Measurements from ENCODE around the gene CLPTM1. TPM values are rescaled to one million over a fixed set of nuclear protein-coding genes. Genes with fewer than 3 reads are reported as not detected.

CLPTM1 gene
- total RNA-seq, 3 donors from 2014 or later = 42.0 to 70.5 (median 60.2) TPM

DNA sequence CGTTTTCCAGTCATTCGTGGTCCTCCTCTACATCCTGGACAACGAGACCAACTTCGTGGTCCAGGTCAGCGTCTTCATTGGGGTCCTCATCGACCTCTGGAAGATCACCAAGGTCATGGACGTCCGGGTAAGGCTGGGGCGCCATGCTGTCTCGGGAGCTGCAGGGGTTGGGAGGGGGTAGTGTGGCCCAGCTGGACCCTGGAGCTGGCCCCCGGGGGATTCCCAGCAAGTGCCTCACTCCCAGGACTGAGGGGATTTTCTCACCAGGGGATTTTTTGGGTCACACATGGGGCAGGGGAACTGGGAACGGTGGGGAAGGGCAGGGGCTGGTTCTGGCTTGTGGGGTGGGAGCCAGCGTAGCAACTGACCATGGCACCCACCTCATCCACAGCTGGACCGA is 35.3 kb downstream of the CLPTM1 start:
- H3K9me3 ChIP-seq = no peaks in the 10 kb centered on the region
- TF ChIP-seq, protein P1, sequence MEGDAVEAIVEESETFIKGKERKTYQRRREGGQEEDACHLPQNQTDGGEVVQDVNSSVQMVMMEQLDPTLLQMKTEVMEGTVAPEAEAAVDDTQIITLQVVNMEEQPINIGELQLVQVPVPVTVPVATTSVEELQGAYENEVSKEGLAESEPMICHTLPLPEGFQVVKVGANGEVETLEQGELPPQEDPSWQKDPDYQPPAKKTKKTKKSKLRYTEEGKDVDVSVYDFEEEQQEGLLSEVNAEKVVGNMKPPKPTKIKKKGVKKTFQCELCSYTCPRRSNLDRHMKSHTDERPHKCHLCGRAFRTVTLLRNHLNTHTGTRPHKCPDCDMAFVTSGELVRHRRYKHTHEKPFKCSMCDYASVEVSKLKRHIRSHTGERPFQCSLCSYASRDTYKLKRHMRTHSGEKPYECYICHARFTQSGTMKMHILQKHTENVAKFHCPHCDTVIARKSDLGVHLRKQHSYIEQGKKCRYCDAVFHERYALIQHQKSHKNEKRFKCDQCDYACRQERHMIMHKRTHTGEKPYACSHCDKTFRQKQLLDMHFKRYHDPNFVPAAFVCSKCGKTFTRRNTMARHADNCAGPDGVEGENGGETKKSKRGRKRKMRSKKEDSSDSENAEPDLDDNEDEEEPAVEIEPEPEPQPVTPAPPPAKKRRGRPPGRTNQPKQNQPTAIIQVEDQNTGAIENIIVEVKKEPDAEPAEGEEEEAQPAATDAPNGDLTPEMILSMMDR (IDR thresholded peaks at IDR 0.05) = no peak
- TF ChIP-seq POLR2A (IDR thresholded peaks at IDR 0.05) (no peak), POLR2AphosphoS5 (IDR thresholded peaks at IDR 0.05) (no peak)
- intact Hi-C loops (cut with DNase I; ENCODE audit: low total_unique reads) = no loop called here
- DNase-seq (ENCODE audit: low spot score in 2 of 2) = no peak
- H3K36me3 ChIP-seq = no peaks in the 10 kb centered on the region
- no peaks in the 10 kb centered on the region for H3K4me1 ChIP-seq
- H3K27me3 ChIP-seq = no peaks in the 10 kb centered on the region
- H3K4me3 ChIP-seq = no peak overlapping the region
- H3K27ac ChIP-seq = no peak overlapping the region

DNA sequence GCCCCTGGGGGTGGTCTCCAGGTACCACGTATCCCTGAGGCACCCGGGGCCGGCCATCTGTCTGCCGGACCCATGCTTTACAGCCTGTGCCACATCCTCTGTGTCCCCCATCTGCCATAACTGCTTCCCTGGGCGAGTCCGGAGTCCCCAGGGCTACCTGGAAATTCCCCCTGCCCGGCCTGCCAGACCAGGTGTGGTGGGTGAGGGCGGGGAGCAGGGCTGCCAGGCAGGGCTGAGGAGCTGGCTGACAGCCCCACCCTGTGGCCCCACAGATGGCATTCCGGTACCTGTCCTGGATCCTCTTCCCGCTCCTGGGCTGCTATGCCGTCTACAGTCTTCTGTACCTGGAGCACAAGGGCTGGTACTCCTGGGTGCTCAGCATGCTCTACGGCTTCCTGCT is 35.8 kb downstream of the CLPTM1 start:
- DNase-seq (ENCODE audit: low spot score in 2 of 2) = no peak
- H3K4me1 ChIP-seq = no peaks in the 10 kb centered on the region
- no peaks in the 10 kb centered on the region for H3K27me3 ChIP-seq
- no peak overlapping the region for H3K27ac ChIP-seq
- TF ChIP-seq POLR2AphosphoS5 (IDR thresholded peaks at IDR 0.05) (no peak), POLR2A (IDR thresholded peaks at IDR 0.05) (no peak)
- TF ChIP-seq, protein P1 (IDR thresholded peaks at IDR 0.05) = no peak
- no peak overlapping the region for H3K4me3 ChIP-seq
- no peaks in the 10 kb centered on the region for H3K36me3 ChIP-seq
- H3K9me3 ChIP-seq = no peaks in the 10 kb centered on the region
- intact Hi-C loops (cut with DNase I; ENCODE audit: low total_unique reads) = no loop called here

DNA sequence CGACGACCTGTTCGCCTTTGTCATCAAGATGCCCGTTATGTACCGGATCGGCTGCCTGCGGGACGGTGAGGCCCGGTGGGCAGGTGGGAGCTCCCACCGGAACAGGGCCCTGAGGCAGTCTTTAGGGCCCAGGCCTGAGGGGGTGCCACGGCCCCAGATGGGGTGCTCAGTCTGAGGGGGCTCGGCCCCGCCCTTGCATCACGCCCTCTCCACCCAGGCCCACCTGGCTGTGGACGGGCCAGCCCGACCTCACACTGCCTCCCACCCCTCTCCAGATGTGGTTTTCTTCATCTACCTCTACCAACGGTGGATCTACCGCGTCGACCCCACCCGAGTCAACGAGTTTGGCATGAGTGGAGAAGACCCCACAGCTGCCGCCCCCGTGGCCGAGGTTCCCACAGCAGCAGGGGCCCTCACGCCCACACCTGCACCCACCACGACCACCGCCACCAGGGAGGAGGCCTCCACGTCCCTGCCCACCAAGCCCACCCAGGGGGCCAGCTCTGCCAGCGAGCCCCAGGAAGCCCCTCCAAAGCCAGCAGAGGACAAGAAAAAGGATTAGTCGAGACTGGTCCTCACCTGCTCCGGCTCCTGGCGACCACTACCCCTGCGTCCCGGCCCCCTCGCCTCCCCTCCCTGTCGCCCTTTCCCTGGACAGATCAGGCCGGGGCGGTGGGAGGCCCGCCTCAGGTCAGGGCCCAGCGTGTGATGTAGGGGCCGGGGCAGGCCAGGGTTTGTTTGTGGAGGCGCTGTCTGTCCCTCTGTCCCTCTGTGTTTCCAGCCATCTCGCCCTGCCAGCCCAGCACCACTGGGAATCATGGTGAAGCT is 37.4 kb downstream of the CLPTM1 start:
- no peak overlapping the region for H3K27ac ChIP-seq
- no peaks in the 10 kb centered on the region for H3K9me3 ChIP-seq
- H3K4me1 ChIP-seq = no peaks in the 10 kb centered on the region
- H3K27me3 ChIP-seq = no peaks in the 10 kb centered on the region
- TF ChIP-seq POLR2A (IDR thresholded peaks at IDR 0.05) (no peak), POLR2AphosphoS5 (IDR thresholded peaks at IDR 0.05) (no peak)
- TF ChIP-seq, protein P1 (IDR thresholded peaks at IDR 0.05) = no peak
- DNase-seq (ENCODE audit: low spot score in 2 of 2) = no peak
- no peak overlapping the region for H3K4me3 ChIP-seq
- no peaks in the 10 kb centered on the region for H3K36me3 ChIP-seq
- intact Hi-C loops (cut with DNase I; ENCODE audit: low total_unique reads) = no loop called here

DNA sequence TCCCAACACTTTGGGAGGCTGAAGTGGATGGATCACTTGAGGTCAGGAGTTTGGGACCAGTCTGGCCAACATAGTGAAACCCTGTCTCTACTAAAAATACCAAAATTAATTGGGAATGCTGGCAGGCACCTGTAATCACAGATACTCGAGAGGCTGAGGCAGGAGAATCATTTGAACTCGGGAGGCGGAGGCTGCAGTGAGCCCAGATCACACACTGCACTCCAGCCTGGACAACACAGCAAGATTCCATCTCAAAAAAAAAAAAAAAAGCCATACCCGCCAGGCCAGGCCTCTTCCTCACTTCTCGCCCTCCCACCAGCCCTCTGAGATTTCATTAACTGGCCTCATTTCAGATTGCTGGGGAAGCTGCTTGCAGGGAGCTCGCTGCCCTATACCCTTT is 38.3 kb downstream of the CLPTM1 start:
- no peaks in the 10 kb centered on the region for H3K27me3 ChIP-seq
- no peak for DNase-seq (ENCODE audit: low spot score in 2 of 2)
- intact Hi-C loops (cut with DNase I; ENCODE audit: low total_unique reads) = no loop called here
- no peaks in the 10 kb centered on the region for H3K9me3 ChIP-seq
- TF ChIP-seq POLR2AphosphoS5 (IDR thresholded peaks at IDR 0.05) (no peak), POLR2A (IDR thresholded peaks at IDR 0.05) (no peak)
- TF ChIP-seq, protein P1 (IDR thresholded peaks at IDR 0.05) = no peak
- H3K4me3 ChIP-seq = no peak overlapping the region
- no peaks in the 10 kb centered on the region for H3K4me1 ChIP-seq
- H3K36me3 ChIP-seq = no peaks in the 10 kb centered on the region
- no peak overlapping the region for H3K27ac ChIP-seq

DNA sequence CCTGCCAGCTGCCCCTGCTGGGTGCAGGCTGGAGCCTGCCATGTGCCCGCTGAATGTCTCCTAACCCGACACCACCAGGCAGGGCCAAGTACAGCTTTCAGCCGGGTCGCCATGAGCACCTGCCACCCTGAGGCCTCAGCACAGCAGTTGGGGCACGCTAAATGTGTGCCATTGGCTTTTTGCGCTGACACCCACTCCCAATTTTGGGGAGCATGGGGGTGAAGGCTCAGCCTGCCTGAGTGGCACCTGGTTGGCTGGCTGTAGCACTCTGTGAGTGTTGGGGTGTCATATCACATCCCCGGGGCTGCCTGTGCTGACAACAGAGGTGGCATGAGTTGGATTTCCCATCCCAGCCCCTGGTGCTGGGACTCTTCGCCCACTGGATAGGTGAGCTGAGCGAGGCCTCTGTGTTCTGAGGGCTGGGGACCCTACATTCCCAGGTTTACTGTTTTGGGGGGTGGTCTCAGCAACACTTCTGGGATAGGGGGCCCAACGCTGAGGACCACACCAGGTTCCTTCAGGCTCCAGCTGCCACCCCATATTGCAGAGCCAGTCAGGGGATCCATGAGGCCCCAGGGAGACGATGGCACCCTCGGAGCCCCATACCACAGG is 38.9 kb downstream of the CLPTM1 start:
- no peak for DNase-seq (ENCODE audit: low spot score in 2 of 2)
- TF ChIP-seq POLR2A (IDR thresholded peaks at IDR 0.05) (no peak), POLR2AphosphoS5 (IDR thresholded peaks at IDR 0.05) (no peak)
- TF ChIP-seq, protein P1 (IDR thresholded peaks at IDR 0.05) = no peak
- H3K27ac ChIP-seq = no peak overlapping the region
- H3K9me3 ChIP-seq = no peaks in the 10 kb centered on the region
- no peaks in the 10 kb centered on the region for H3K27me3 ChIP-seq
- H3K36me3 ChIP-seq = no peaks in the 10 kb centered on the region
- H3K4me3 ChIP-seq = no peak overlapping the region
- H3K4me1 ChIP-seq = no peaks in the 10 kb centered on the region
- intact Hi-C loops (cut with DNase I; ENCODE audit: low total_unique reads) = no loop called here

Data from breast epithelium (tissue), 4 donors.